Peyer's patch (tissue), 4 donors: ENCODE results near the gene CCN6.
"Not testable (repeated sequence)": the region's sequence is repeated elsewhere in the genome, so short reads cannot be mapped to it uniquely, and the experiment has no call there.

Experiments used
- CTCF ChIP-seq, 6 experiments: fragments of 450-650 bp in 4 of 6; fragments of 200-600 bp in 2 of 6; sonication (generic) in 1 of 6; IDR thresholded peaks; one replicate each; pipeline ENCODE4 v1.5.1; 2017 to 2019; ENCODE audit warnings: antibody characterized with exemption in 6 of 6, mild to moderate bottlenecking in 3 of 6, moderate library complexity in 1 of 6
- POLR2A ChIP-seq, 2 donors: fragments of 450-650 bp; IDR thresholded peaks; one replicate each; pipeline ENCODE4 v1.5.1; 2017; ENCODE audit warnings: antibody characterized with exemption in 2 of 2, mild to moderate bottlenecking in 2 of 2, moderate library complexity in 2 of 2

- not testable (repeated sequence) for TF ChIP-seq CTCF, POLR2A (IDR thresholded peaks at IDR 0.05)
Observed at GRCh38 chr6:112051251-112051740, 2.6 kb upstream of the CCN6 start.
